IMR-90 (cell line): Measurements from ENCODE around the gene CASZ1. TPM values are rescaled to one million over a fixed set of nuclear protein-coding genes. Genes with fewer than 3 reads are reported as not detected.
A peak's percentile ranks its signal among the peaks of the same experiment; 100 is the strongest.

Experiments
- ATAC-seq: fragments of 200-7000 bp; cut with Tn5 transposase; 2 replicates; pipeline ENCODE4 v1.9.1; 2020; ENCODE audit warnings: low read depth, mild to moderate bottlenecking, moderate library complexity
- BruUV-seq: library from RNA; stranded (reverse); fragments of 400-500 nt; replicated peaks from 2 replicates; lab custom pipeline; 2021; lab: Mats Ljungman, UMichigan
- CTCF ChIA-PET: fragments of 300-600 bp; formaldehyde crosslinking; extraction: SDS; loops from one replicate; lab custom pipeline; 2021; ENCODE audit warnings: antibody characterized with exemption; lab: Yijun Ruan, JAX
- POLR2A ChIA-PET: fragments of 300-600 bp; sonication (Branson Sonifier 250); formaldehyde crosslinking; loops from one replicate; lab custom pipeline; 2022; ENCODE audit warnings: antibody characterized with exemption; ENCODE audit not compliant: unreplicated experiment; lab: Charles Lee
- DNase-seq: peaks from one replicate; pipeline ENCODE4 v3.0.0; 2013
- H2AFZ ChIP-seq: replicated peaks from 2 replicates; pipeline ENCODE3; 2013; ENCODE audit warnings: low read length, mild to moderate bottlenecking; ENCODE audit not compliant: poor library complexity
- H2AK5ac ChIP-seq: 2 replicates; pipeline ENCODE4 v1.6.1; 2013; ENCODE audit warnings: low read depth, low read length, inconsistent platforms
- H2AK9ac ChIP-seq: replicated peaks from 2 replicates; pipeline ENCODE3; 2013; ENCODE audit warnings: mild to moderate bottlenecking, low read depth, low read length, moderate library complexity; ENCODE audit not compliant: poor library complexity
- H2BK120ac ChIP-seq: 2 replicates; pipeline ENCODE4 v1.6.1; 2013; ENCODE audit warnings: low read depth, low read length, inconsistent platforms
- H2BK15ac ChIP-seq: 3 replicates; pipeline ENCODE4 v1.6.1; 2013; ENCODE audit warnings: low read depth, low read length, inconsistent platforms
- H2BK20ac ChIP-seq: 2 replicates; pipeline ENCODE4 v1.6.1; 2013; ENCODE audit warnings: low read depth, mild to moderate bottlenecking, inconsistent platforms, low read length, moderate library complexity
- H2BK5ac ChIP-seq: 2 replicates; pipeline ENCODE4 v1.6.1; 2013; ENCODE audit warnings: mild to moderate bottlenecking, low read depth, low read length, inconsistent platforms; ENCODE audit not compliant: poor library complexity, severe bottlenecking
- H3K14ac ChIP-seq: replicated peaks from 2 replicates; pipeline ENCODE4 v1.6.1; 2013; ENCODE audit warnings: low read depth, low read length, inconsistent platforms
- H3K18ac ChIP-seq: 2 replicates; pipeline ENCODE4 v1.6.1; 2013; ENCODE audit warnings: low read depth, low read length, control low read depth
- H3K23ac ChIP-seq: 2 replicates; pipeline ENCODE4 v1.6.1; 2013; ENCODE audit warnings: low read depth, low read length, inconsistent platforms
- H3K27ac ChIP-seq: 2 replicates; pipeline ENCODE4 v1.5.1; 2013; ENCODE audit warnings: mild to moderate bottlenecking, control low read depth, low read length; ENCODE audit not compliant: insufficient read depth
- H3K27me3 ChIP-seq: 2 replicates; pipeline ENCODE4 v1.6.1; 2013; ENCODE audit warnings: low read length; ENCODE audit not compliant: control insufficient read depth, insufficient read depth
- H3K36me3 ChIP-seq: 2 replicates; pipeline ENCODE4 v1.6.1; 2013; ENCODE audit warnings: low read length, mixed read lengths; ENCODE audit not compliant: control insufficient read depth, insufficient read depth
- H3K4ac ChIP-seq: 2 replicates; pipeline ENCODE4 v1.6.1; 2013; ENCODE audit warnings: low read depth, low read length, inconsistent platforms
- H3K4me1 ChIP-seq: 2 replicates; pipeline ENCODE4 v1.6.1; 2013; ENCODE audit warnings: low read length, mixed read lengths; ENCODE audit not compliant: control insufficient read depth, insufficient read depth
- H3K4me2 ChIP-seq: 2 replicates; pipeline ENCODE4 v1.6.1; 2013; ENCODE audit warnings: low read depth, mild to moderate bottlenecking, control low read depth, low read length, moderate library complexity
- H3K4me3 ChIP-seq: 2 replicates; pipeline ENCODE4 v1.5.1; 2013; ENCODE audit warnings: low read depth, mild to moderate bottlenecking, control low read depth, low read length, moderate library complexity; ENCODE audit not compliant: insufficient read depth
- H3K56ac ChIP-seq: 2 replicates; pipeline ENCODE4 v1.6.1; 2013; ENCODE audit warnings: low read length, inconsistent platforms; ENCODE audit not compliant: insufficient read depth; ENCODE audit errors: extremely low read depth
- H3K79me1 ChIP-seq, 2 experiments: 2 replicates each; pipeline ENCODE4 v1.6.1; 2013; ENCODE audit warnings: low read length in 2 of 2, inconsistent platforms in 1 of 2, low read depth in 1 of 2
- H3K9ac ChIP-seq: 2 replicates; pipeline ENCODE4 v1.6.1; 2013; ENCODE audit warnings: low read depth, low read length, control low read depth
- H3K9me1 ChIP-seq: 2 replicates; pipeline ENCODE4 v1.6.1; 2013; ENCODE audit warnings: low read length, inconsistent platforms; ENCODE audit not compliant: insufficient read depth
- H3K9me3 ChIP-seq: 2 replicates; pipeline ENCODE4 v1.6.1; 2013; ENCODE audit warnings: low read length; ENCODE audit not compliant: control insufficient read depth, insufficient read depth
- H4K20me1 ChIP-seq: 2 replicates; pipeline ENCODE4 v1.6.1; 2013; ENCODE audit warnings: low read length, inconsistent platforms; ENCODE audit not compliant: insufficient read depth
- H4K5ac ChIP-seq: 2 replicates; pipeline ENCODE4 v1.6.1; 2013; ENCODE audit warnings: mild to moderate bottlenecking, low read depth, low read length, control low read depth
- H4K8ac ChIP-seq, 2 experiments: 2 replicates each; pipeline ENCODE4 v1.6.1; 2013; ENCODE audit warnings: low read depth in 2 of 2, low read length in 2 of 2, control low read depth in 1 of 2, inconsistent platforms in 1 of 2
- H4K91ac ChIP-seq: 2 replicates; pipeline ENCODE4 v1.6.1; 2013; ENCODE audit warnings: low read depth, low read length, inconsistent platforms; ENCODE audit not compliant: insufficient read depth
- CEBPB ChIP-seq: IDR thresholded peaks from 2 replicates; pipeline ENCODE4 v1.6.1; 2012; ENCODE audit warnings: low read depth, low read length, improper control_type of control experiment
- MAFK ChIP-seq: IDR thresholded peaks from 2 replicates; pipeline ENCODE4 v1.6.1; 2012; ENCODE audit warnings: low read depth, low read length, improper control_type of control experiment
- WGBS, 2 experiments: methylation state at CpG; one replicate each; pipeline versions ENCODE4 v1.1.5 to v1.1.7; 2013; ENCODE audit warnings: missing lambda C conversion rate in 2 of 2; ENCODE audit not compliant: insufficient read length in 1 of 2; ENCODE audit errors: extremely low coverage in 2 of 2; 5-methylcytosine and 5-hydroxymethylcytosine counted together
- dilution Hi-C: fragments of 300-500 bp; cut with HindIII; formaldehyde crosslinking; loops from one replicate; pipeline ENCODE4 v1.14.3; 2018; ENCODE audit warnings: low sequenced_read_pairs; ENCODE audit not compliant: unreplicated experiment
- in situ Hi-C: fragments of 300-500 bp; cut with MboI; formaldehyde crosslinking; loops from 3 replicates; pipeline ENCODE4 v1.14.3; 2019; ENCODE audit warnings: low sequenced_read_pairs, inconsistent platforms, mixed read lengths
- intact Hi-C: fragments of 100-400 bp; cut with micrococcal nuclease; formaldehyde crosslinking; loops from 2 replicates; pipeline ENCODE4 v1.10.0; 2022
- polyA plus RNA-seq, 3 experiments: library from polyadenylated mRNA; depleted of rRNA; stranded (reverse); fragments of >200 nt; gene quantifications; 2 replicates each; pipeline ENCODE4 v1.2.3, GENCODE V29; 2012; ENCODE audit warnings: low replicate concordance in 1 of 3
- total RNA-seq: library from RNA; depleted of rRNA; stranded (reverse); fragments of >200 nt; gene quantifications from 2 replicates; pipeline ENCODE4 v1.2.3, GENCODE V29; 2012

The CASZ1 gene
- total and polyA plus RNA-seq, 2 of the 4 experiments (the other 2 are of a cell fraction): 0.18 to 0.24 TPM

- H2BK120ac ChIP-seq: no peak overlapping the region
- peaks cover 61% of the 10 kb centered on the region for H3K27me3 ChIP-seq
- no peak overlapping the region for H3K56ac ChIP-seq
- no peak overlapping the region for H3K27ac ChIP-seq
- no peak overlapping the region for H3K9ac ChIP-seq
- 0 out of 2 replicates have a peak, but pooled peaks have one; percentile 13 for TF ChIP-seq CEBPB
- TF ChIP-seq MAFK: no peak
- ChIA-PET CTCF (interaction anchor here (0.6 kb wide), 1 partner anchor 23 kb away, joined by 3 read pairs; no protein-coding TSS in a partner anchor), POLR2A (no interaction called here)
- H3K9me1 ChIP-seq: no peaks in the 10 kb centered on the region
- H2AK5ac ChIP-seq: no peak overlapping the region
- no TSS peak for BruUV-seq
- no peaks in the 10 kb centered on the region for H3K36me3 ChIP-seq
- no peak for DNase-seq
- no peaks in the 10 kb centered on the region for H4K20me1 ChIP-seq
- no peak overlapping the region for H4K5ac ChIP-seq
- no peaks in the 10 kb centered on the region for H3K79me1 ChIP-seq
- no peak overlapping the region for H3K14ac ChIP-seq
- no peak overlapping the region for H3K4ac ChIP-seq
- H3K9me3 ChIP-seq: no peaks in the 10 kb centered on the region
- H3K4me2 ChIP-seq: no peak overlapping the region
- H2BK20ac ChIP-seq: no peak overlapping the region
- H2BK15ac ChIP-seq: no peak overlapping the region
- H2BK5ac ChIP-seq: no peak overlapping the region
- WGBS, 2 experiments: no CpG with 5 or more reads among the region's 9 CpGs
- no peak overlapping the region for H2AK9ac ChIP-seq
- no peak overlapping the region for H3K4me3 ChIP-seq
- intact Hi-C loops (loop anchor here (10.0 kb wide), 1 partner anchor 258 kb away; no protein-coding TSS in a partner anchor), in situ Hi-C loops (no loop called here), dilution Hi-C loops (no loop called here)
- no peak overlapping the region for H2AFZ ChIP-seq
- ATAC-seq: no peak
- H3K23ac ChIP-seq: no peak overlapping the region
- H4K8ac ChIP-seq: no peak overlapping the region
- H4K91ac ChIP-seq: no peak overlapping the region
- H3K18ac ChIP-seq: no peak overlapping the region
- peaks cover 4% of the 10 kb centered on the region; the same call in 1 of the 2 replicates for H3K4me1 ChIP-seq
Measured at GRCh38 chr1:10793129-10793651, 3.3 kb downstream of the CASZ1 start.
